GM23338 (cell line): Measurements from ENCODE around the gene OTUD7B. TPM values are rescaled to one million over a fixed set of nuclear protein-coding genes. Genes with fewer than 3 reads are reported as not detected.

ENCODE experiments used
- ATAC-seq: fragments of 200-7000 bp; cut with Tn5 transposase; 3 replicates; pipeline ENCODE4 v1.9.1; 2020
- DNase-seq: peaks from one replicate; pipeline ENCODE4 v3.0.0-alpha.2; 2015; ENCODE audit warnings: low spot score
- H2AFZ ChIP-seq: fragments of 200-600 bp; sonication (generic); 2 replicates; pipeline ENCODE4 v1.8.0; 2016; ENCODE audit warnings: antibody characterized with exemption, mild to moderate bottlenecking, moderate library complexity
- H3F3A ChIP-seq: fragments of 200-600 bp; sonication (generic); replicated peaks from 2 replicates; pipeline ENCODE4 v1.8.0; 2017; ENCODE audit warnings: antibody characterized with exemption, mixed run types, low read depth
- H3K27ac ChIP-seq: fragments of 200-600 bp; sonication (generic); 2 replicates; pipeline ENCODE4 v1.6.1; 2016; ENCODE audit warnings: low read depth
- H3K27me3 ChIP-seq: fragments of 200-600 bp; sonication (generic); 2 replicates; pipeline ENCODE4 v1.8.0; 2016; ENCODE audit warnings: mild to moderate bottlenecking, mixed run types, moderate library complexity; ENCODE audit not compliant: insufficient read depth
- H3K36me3 ChIP-seq: fragments of 200-600 bp; sonication (generic); 2 replicates; pipeline ENCODE4 v1.8.0; 2016; ENCODE audit warnings: mild to moderate bottlenecking; ENCODE audit not compliant: insufficient read depth
- H3K4me1 ChIP-seq: fragments of 200-600 bp; sonication (generic); 2 replicates; pipeline ENCODE4 v1.8.0; 2016; ENCODE audit warnings: mild to moderate bottlenecking, moderate library complexity; ENCODE audit not compliant: insufficient read depth
- H3K4me2 ChIP-seq: fragments of 200-600 bp; sonication (generic); 2 replicates; pipeline ENCODE4 v1.7.1; 2017; ENCODE audit warnings: mixed run types
- H3K4me3 ChIP-seq: fragments of 200-600 bp; sonication (generic); 2 replicates; pipeline ENCODE4 v1.6.1; 2016; ENCODE audit warnings: mixed run types
- H3K79me2 ChIP-seq: fragments of 200-600 bp; sonication (generic); replicated peaks from 2 replicates; pipeline ENCODE4 v1.8.0; 2017; ENCODE audit warnings: mild to moderate bottlenecking; ENCODE audit not compliant: insufficient read depth
- H3K9me2 ChIP-seq: fragments of 200-600 bp; sonication (generic); 2 replicates; pipeline ENCODE4 v1.8.0; 2017; ENCODE audit not compliant: insufficient read depth
- H4K20me1 ChIP-seq: fragments of 200-600 bp; sonication (generic); replicated peaks from 2 replicates; pipeline ENCODE4 v1.8.0; 2017; ENCODE audit warnings: mild to moderate bottlenecking; ENCODE audit not compliant: insufficient read depth
- H3K27ac Mint-ChIP-seq: 2 replicates; pipeline ENCODE4 v1.8.0; 2020; ENCODE audit warnings: inconsistent platforms, mild to moderate bottlenecking, moderate library complexity, mixed read lengths
- H3K27me3 Mint-ChIP-seq: 3 replicates; pipeline ENCODE4 v1.8.0; 2022; ENCODE audit warnings: low read depth, mild to moderate bottlenecking, moderate library complexity, mixed read lengths, inconsistent platforms; ENCODE audit not compliant: insufficient read depth, poor library complexity
- H3K36me3 Mint-ChIP-seq: 3 replicates; pipeline ENCODE4 v1.8.0; 2021; ENCODE audit warnings: low read depth, mild to moderate bottlenecking, inconsistent platforms, moderate library complexity, mixed read lengths
- H3K4me1 Mint-ChIP-seq: 3 replicates; pipeline ENCODE4 v1.8.0; 2020; ENCODE audit warnings: mild to moderate bottlenecking, inconsistent platforms, mixed read lengths
- H3K4me3 Mint-ChIP-seq: 3 replicates; pipeline ENCODE4 v1.8.0; 2021; ENCODE audit warnings: moderate library complexity, mild to moderate bottlenecking, inconsistent platforms, mixed read lengths
- H3K9me3 Mint-ChIP-seq: 3 replicates; pipeline ENCODE4 v1.8.0; 2020; ENCODE audit warnings: moderate library complexity, mild to moderate bottlenecking, inconsistent platforms, mixed read lengths
- CREB1 ChIP-seq: fragments of 250-450 bp; sonication (Bioruptor Pico); IDR thresholded peaks from 2 replicates; pipeline ENCODE4 v1.5.0; 2020; ENCODE audit warnings: low read depth, mild to moderate bottlenecking, moderate library complexity
- EZH2 ChIP-seq: fragments of 200-600 bp; sonication (generic); IDR thresholded peaks from one replicate; pipeline ENCODE4 v1.8.0; 2017; ENCODE audit warnings: antibody characterized with exemption, mild to moderate bottlenecking, low read depth; ENCODE audit not compliant: unreplicated experiment
- JUNB ChIP-seq: IDR thresholded peaks from one replicate; pipeline ENCODE4 v1.6.1; 2016; ENCODE audit warnings: antibody characterized with exemption; ENCODE audit not compliant: unreplicated experiment
- POLR2AphosphoS5 ChIP-seq: IDR thresholded peaks from 2 replicates; pipeline ENCODE4 v1.6.1; 2016; ENCODE audit warnings: antibody characterized with exemption, low read depth
- STAT1 ChIP-seq: IDR thresholded peaks from one replicate; pipeline ENCODE4 v1.6.1; 2016; ENCODE audit warnings: antibody characterized with exemption; ENCODE audit not compliant: unreplicated experiment
- ZNF114 ChIP-seq: fragments of 250-450 bp; sonication (Bioruptor Pico); IDR thresholded peaks from 2 replicates; pipeline ENCODE4 v1.5.0; 2020; ENCODE audit warnings: mild to moderate bottlenecking, moderate library complexity
- ZNF331 ChIP-seq: fragments of 250-450 bp; sonication (Bioruptor Pico); IDR thresholded peaks from 2 replicates; pipeline ENCODE4 v1.5.0; 2020; ENCODE audit warnings: low read depth, mild to moderate bottlenecking, moderate library complexity
- polyA plus RNA-seq: library from polyadenylated mRNA; unstranded; fragments of >200 nt; fragmentation: Nextera tagmentation; extraction: Ambion mirVana; gene quantifications from 2 replicates; pipeline ENCODE4 v1.2.1, GENCODE V29; 2016
- total RNA-seq: library from RNA; depleted of rRNA; stranded (reverse); fragments of >200 nt; shearing (Covaris generic); gene quantifications from 2 replicates; pipeline ENCODE4 v1.2.3, GENCODE V29; 2014
- TF ChIP-seq, protein P1 (sequence below): fragments of 250-450 bp; sonication (Bioruptor Pico); IDR thresholded peaks from 2 replicates; pipeline ENCODE4 v1.5.0; 2020; ENCODE audit warnings: mild to moderate bottlenecking, moderate library complexity
- TF ChIP-seq, protein P2 (sequence below): IDR thresholded peaks from one replicate; pipeline ENCODE4 v1.6.1; 2018; ENCODE audit warnings: antibody characterized with exemption; ENCODE audit not compliant: unreplicated experiment

OTUD7B gene
- total and polyA plus RNA-seq, 2 experiments from 2014 or later, result 3.7 to 9.9 TPM

DNA sequence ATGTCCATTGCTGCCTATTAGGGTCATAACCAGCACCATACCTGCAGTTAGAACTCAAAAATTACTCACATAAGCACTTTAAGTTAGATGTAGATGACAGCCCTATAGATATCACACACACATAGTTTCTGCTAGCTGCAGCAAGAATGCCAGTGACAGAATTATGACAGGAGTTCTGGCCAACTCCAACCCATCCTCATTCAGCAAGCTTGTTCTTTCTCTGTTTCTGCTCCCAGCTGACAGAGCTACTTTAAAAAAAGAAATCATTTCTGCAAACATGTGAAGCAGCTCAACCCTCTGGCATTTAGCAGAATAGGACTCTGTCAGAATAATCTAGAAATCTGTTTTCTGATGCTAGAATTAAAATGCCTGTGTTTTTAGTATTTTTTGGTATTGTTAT, 23.8 kb upstream of the OTUD7B start (continued):
- TF ChIP-seq, protein P1, sequence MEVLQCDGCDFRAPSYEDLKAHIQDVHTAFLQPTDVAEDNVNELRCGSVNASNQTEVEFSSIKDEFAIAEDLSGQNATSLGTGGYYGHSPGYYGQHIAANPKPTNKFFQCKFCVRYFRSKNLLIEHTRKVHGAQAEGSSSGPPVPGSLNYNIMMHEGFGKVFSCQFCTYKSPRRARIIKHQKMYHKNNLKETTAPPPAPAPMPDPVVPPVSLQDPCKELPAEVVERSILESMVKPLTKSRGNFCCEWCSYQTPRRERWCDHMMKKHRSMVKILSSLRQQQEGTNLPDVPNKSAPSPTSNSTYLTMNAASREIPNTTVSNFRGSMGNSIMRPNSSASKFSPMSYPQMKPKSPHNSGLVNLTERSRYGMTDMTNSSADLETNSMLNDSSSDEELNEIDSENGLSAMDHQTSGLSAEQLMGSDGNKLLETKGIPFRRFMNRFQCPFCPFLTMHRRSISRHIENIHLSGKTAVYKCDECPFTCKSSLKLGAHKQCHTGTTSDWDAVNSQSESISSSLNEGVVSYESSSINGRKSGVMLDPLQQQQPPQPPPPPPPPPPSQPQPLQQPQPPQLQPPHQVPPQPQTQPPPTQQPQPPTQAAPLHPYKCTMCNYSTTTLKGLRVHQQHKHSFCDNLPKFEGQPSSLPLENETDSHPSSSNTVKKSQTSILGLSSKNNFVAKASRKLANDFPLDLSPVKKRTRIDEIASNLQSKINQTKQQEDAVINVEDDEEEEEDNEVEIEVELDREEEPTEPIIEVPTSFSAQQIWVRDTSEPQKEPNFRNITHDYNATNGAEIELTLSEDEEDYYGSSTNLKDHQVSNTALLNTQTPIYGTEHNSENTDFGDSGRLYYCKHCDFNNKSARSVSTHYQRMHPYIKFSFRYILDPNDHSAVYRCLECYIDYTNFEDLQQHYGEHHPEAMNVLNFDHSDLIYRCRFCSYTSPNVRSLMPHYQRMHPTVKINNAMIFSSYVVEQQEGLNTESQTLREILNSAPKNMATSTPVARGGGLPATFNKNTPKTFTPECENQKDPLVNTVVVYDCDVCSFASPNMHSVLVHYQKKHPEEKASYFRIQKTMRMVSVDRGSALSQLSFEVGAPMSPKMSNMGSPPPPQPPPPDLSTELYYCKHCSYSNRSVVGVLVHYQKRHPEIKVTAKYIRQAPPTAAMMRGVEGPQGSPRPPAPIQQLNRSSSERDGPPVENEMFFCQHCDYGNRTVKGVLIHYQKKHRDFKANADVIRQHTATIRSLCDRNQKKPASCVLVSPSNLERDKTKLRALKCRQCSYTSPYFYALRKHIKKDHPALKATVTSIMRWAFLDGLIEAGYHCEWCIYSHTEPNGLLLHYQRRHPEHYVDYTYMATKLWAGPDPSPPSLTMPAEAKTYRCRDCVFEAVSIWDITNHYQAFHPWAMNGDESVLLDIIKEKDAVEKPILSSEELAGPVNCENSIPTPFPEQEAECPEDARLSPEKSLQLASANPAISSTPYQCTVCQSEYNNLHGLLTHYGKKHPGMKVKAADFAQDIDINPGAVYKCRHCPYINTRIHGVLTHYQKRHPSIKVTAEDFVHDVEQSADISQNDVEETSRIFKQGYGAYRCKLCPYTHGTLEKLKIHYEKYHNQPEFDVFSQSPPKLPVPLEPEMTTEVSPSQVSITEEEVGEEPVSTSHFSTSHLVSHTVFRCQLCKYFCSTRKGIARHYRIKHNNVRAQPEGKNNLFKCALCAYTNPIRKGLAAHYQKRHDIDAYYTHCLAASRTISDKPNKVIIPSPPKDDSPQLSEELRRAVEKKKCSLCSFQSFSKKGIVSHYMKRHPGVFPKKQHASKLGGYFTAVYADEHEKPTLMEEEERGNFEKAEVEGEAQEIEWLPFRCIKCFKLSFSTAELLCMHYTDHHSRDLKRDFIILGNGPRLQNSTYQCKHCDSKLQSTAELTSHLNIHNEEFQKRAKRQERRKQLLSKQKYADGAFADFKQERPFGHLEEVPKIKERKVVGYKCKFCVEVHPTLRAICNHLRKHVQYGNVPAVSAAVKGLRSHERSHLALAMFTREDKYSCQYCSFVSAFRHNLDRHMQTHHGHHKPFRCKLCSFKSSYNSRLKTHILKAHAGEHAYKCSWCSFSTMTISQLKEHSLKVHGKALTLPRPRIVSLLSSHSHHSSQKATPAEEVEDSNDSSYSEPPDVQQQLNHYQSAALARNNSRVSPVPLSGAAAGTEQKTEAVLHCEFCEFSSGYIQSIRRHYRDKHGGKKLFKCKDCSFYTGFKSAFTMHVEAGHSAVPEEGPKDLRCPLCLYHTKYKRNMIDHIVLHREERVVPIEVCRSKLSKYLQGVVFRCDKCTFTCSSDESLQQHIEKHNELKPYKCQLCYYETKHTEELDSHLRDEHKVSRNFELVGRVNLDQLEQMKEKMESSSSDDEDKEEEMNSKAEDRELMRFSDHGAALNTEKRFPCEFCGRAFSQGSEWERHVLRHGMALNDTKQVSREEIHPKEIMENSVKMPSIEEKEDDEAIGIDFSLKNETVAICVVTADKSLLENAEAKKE (CRISPR knock-in tag), result no peak
- TF ChIP-seq, protein P2, sequence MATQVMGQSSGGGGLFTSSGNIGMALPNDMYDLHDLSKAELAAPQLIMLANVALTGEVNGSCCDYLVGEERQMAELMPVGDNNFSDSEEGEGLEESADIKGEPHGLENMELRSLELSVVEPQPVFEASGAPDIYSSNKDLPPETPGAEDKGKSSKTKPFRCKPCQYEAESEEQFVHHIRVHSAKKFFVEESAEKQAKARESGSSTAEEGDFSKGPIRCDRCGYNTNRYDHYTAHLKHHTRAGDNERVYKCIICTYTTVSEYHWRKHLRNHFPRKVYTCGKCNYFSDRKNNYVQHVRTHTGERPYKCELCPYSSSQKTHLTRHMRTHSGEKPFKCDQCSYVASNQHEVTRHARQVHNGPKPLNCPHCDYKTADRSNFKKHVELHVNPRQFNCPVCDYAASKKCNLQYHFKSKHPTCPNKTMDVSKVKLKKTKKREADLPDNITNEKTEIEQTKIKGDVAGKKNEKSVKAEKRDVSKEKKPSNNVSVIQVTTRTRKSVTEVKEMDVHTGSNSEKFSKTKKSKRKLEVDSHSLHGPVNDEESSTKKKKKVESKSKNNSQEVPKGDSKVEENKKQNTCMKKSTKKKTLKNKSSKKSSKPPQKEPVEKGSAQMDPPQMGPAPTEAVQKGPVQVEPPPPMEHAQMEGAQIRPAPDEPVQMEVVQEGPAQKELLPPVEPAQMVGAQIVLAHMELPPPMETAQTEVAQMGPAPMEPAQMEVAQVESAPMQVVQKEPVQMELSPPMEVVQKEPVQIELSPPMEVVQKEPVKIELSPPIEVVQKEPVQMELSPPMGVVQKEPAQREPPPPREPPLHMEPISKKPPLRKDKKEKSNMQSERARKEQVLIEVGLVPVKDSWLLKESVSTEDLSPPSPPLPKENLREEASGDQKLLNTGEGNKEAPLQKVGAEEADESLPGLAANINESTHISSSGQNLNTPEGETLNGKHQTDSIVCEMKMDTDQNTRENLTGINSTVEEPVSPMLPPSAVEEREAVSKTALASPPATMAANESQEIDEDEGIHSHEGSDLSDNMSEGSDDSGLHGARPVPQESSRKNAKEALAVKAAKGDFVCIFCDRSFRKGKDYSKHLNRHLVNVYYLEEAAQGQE, result no peak
- TF ChIP-seq EZH2, result no peak

DNA sequence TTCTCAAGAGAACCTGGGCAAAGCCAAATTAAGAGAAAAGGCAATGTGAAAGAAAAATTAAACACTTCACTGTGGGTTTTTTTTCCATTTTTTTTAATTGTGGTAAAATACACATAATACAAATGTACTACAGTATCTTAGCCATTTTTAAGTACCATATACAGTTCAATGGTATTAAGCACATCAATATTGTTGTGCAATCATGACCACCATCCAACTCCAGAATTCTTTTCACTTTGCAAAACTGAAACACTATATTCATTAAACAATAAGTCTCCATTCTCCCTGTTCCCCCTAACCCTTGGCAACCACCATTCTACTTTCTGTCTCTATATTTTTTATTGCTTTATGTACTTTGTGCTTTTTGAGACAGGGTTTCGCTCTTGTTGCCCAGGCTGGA, 17.8 kb upstream of the OTUD7B start:
- Histone ChIP-seq H3K36me3 (no peaks in the 10 kb centered on the region), H2AFZ (no peak overlapping the region), H3K4me3 (no peak overlapping the region), H3K27me3 (no peaks in the 10 kb centered on the region), H3K4me2 (no peak overlapping the region), H3K79me2 (no peaks in the 10 kb centered on the region), H3K4me1 (no peaks in the 10 kb centered on the region), H4K20me1 (no peaks in the 10 kb centered on the region), H3K9me2 (no peaks in the 10 kb centered on the region), H3F3A (no peaks in the 10 kb centered on the region), H3K27ac (no peak overlapping the region)
- no peak for DNase-seq
- H3K9me3 Mint-ChIP-seq, result no peaks in the 10 kb centered on the region
- H3K27ac Mint-ChIP-seq, result no peak overlapping the region
- H3K4me1 Mint-ChIP-seq, result no peaks in the 10 kb centered on the region
- no peak overlapping the region for H3K4me3 Mint-ChIP-seq
- no peaks in the 10 kb centered on the region for H3K36me3 Mint-ChIP-seq
- no peak for ATAC-seq
- no peaks in the 10 kb centered on the region for H3K27me3 Mint-ChIP-seq
- TF ChIP-seq JUNB, result no peak
- TF ChIP-seq ZNF114, result no peak
- TF ChIP-seq STAT1, result no peak
- no peak for TF ChIP-seq POLR2AphosphoS5
- TF ChIP-seq EZH2, result no peak
- no peak for TF ChIP-seq ZNF331 (CRISPR knock-in tag)
- no peak for TF ChIP-seq CREB1 (CRISPR knock-in tag)
